ENCODE data around the gene RPL5. TPM values are rescaled to one million over a fixed set of nuclear protein-coding genes. Genes with fewer than 3 reads are reported as not detected.

RPL5 gene
- total RNA-seq, 4 donors from 2014 or later: 1,299 to 3,386 (median 2,410) TPM

DNA sequence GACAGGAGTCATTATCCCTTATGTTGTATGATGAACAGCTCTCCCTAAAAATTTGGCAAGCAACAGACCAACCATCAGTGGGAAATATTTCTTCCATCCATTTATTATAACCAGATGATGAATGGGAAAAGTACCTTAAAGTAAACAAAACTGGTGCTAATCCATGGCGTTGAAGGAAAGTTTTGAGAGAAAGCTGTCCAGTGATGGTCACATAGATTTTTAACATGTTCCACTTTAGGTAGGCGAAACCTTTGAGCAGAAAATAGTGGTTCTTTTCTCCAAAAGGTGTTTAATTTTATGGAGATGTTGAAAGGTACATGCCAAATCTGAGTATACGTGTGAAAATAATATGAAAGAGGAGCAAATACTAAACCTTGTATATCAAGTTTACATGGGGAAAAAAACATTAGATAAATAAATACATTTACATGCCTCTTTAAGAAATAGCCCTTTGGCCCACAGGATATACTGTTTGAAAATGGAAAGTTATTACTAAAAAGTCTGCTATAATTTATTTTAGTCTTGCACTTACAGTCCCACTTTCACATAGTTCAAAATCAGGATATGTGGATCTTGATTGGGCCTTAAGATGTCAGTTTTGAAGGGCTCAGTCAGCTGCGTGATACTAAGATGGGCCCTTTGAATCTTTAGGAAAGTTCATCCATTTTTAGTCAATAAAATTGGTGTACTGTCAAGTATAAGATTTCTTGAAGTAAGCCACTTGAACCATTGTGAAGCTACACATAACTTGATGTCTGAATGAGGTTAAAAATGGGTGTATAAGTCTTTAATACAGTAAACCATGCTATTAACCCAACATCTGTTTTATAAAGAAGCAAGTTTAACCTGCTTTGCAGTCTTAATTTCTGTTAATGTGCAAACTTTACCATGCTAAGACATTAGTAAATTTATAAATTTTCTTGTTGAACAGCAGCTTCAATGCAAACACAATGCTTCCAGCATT is 10.5 kb downstream of the RPL5 start:
- Histone ChIP-seq H3K9me3 (no peaks in the 10 kb centered on the region), H3K27ac (no peak overlapping the region), H3K27me3 (no peaks in the 10 kb centered on the region), H3K4me1 (peaks cover 7 to 12% of the 10 kb centered on the region in 2 donors), H3K36me3 (no peaks in the 10 kb centered on the region), H3K4me3 (no peak overlapping the region)
- no peak for DNase-seq
- intact Hi-C loops (cut with DNase I; ENCODE audit: low total_unique reads): no loop called here
- TF ChIP-seq, protein P1, sequence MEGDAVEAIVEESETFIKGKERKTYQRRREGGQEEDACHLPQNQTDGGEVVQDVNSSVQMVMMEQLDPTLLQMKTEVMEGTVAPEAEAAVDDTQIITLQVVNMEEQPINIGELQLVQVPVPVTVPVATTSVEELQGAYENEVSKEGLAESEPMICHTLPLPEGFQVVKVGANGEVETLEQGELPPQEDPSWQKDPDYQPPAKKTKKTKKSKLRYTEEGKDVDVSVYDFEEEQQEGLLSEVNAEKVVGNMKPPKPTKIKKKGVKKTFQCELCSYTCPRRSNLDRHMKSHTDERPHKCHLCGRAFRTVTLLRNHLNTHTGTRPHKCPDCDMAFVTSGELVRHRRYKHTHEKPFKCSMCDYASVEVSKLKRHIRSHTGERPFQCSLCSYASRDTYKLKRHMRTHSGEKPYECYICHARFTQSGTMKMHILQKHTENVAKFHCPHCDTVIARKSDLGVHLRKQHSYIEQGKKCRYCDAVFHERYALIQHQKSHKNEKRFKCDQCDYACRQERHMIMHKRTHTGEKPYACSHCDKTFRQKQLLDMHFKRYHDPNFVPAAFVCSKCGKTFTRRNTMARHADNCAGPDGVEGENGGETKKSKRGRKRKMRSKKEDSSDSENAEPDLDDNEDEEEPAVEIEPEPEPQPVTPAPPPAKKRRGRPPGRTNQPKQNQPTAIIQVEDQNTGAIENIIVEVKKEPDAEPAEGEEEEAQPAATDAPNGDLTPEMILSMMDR (IDR thresholded peaks at IDR 0.05): no peak
- TF ChIP-seq POLR2A (IDR thresholded peaks at IDR 0.05): no peak

DNA sequence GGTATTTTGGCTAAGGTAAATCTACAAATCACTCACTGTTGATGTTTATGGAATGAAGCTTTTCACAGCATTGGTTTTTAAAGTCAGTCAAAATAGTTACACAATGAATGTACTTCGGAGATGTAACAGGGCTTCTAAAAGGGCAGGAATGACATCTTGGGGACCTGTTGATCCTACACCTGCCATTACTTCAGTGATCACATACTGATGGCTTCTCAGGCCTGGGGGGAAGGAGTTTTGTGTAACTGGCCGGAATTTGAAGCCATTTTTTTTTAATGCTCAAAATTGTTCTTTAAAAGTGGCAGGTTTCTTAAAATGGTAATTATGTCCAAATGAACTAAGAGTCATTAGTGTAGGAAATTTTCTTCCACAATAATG is 11.2 kb downstream of the RPL5 start:
- no peak for DNase-seq
- Histone ChIP-seq H3K27ac (no peak overlapping the region), H3K27me3 (no peaks in the 10 kb centered on the region), H3K36me3 (no peaks in the 10 kb centered on the region), H3K4me1 (peaks cover 4 to 7% of the 10 kb centered on the region in 2 donors), H3K9me3 (no peaks in the 10 kb centered on the region), H3K4me3 (no peak overlapping the region)
- intact Hi-C loops (cut with DNase I; ENCODE audit: low total_unique reads): no loop called here
- no peak for TF ChIP-seq POLR2A (IDR thresholded peaks at IDR 0.05)
- TF ChIP-seq, protein P1 (IDR thresholded peaks at IDR 0.05): no peak

DNA sequence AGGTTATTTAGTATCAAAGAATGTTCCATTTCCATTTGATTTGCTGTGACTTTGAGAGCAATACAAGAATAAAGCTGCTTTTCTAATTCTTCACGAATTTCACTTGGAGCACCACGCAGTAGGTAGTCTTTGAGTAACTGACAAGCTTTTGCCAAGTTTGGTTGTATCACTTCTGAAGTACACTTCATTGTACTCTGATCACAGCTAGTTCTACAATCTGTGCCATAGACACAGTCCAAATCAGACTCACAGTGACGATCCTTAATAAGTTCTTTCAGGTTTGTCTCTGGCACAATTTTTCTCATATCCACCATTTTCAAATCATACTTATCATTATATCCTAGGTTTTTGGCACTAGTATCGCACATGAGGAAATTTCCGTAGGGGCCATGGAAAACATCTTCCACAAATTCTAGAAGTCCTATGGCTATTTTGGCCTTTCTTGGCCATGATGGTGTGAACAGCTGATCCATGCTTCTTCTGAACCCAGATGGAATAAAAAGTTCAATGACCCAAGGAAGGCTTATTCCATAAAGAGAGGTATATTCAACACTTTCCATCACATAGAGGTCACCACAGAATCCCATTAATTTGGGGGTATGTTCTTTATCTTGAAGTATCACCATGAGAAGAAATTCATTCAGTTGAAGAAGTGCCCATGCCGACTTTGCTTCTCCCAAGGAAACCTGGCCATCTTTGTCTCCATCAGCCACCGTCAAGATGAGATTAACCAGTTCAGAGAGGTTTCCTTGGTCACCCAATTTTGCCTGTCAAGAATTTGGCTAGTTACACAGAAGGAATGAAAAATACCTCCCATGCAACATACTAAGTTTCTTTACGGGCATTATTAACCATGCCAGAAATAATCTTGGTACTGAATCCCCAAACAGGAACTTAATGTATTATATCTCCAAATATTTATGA is 11.9 kb downstream of the RPL5 start:
- no peaks in the 10 kb centered on the region for H3K36me3 ChIP-seq
- H3K27ac ChIP-seq: no peak overlapping the region
- intact Hi-C loops (cut with DNase I; ENCODE audit: low total_unique reads): no loop called here

DNA sequence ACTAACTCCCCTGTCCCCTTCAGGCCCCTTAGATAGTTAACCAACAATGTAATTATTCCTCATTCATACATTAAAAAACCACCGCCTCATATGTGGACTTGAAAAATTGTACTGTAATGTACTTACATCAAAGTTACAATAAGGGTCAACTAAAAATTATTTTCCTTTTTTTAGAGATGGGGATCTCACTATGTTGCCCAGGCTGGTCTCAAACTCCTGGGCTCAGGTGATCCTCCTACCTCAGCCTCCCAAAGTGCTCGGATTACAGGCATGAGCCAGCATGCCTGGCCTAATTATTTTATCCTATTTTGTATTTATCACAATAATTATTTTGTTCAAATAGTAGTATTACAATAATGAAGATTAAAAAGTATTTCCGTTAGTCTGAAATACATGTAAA is 12.6 kb downstream of the RPL5 start:
- no peak for DNase-seq
- intact Hi-C loops (cut with DNase I; ENCODE audit: low total_unique reads): no loop called here
- no peaks in the 10 kb centered on the region for H3K4me1 ChIP-seq
- no peak overlapping the region for H3K4me3 ChIP-seq
- no peaks in the 10 kb centered on the region for H3K27me3 ChIP-seq
- H3K27ac ChIP-seq: no peak overlapping the region
- H3K9me3 ChIP-seq: no peaks in the 10 kb centered on the region
- no peaks in the 10 kb centered on the region for H3K36me3 ChIP-seq
- TF ChIP-seq POLR2A (IDR thresholded peaks at IDR 0.05): no peak
- TF ChIP-seq, protein P1 (IDR thresholded peaks at IDR 0.05): no peak

More for the DNA sequence above, 11.9 kb downstream of the RPL5 start:
- Histone ChIP-seq H3K4me3 (no peak overlapping the region), H3K4me1 (peaks cover 0 to under 1% of the 10 kb centered on the region in 2 donors), H3K9me3 (no peaks in the 10 kb centered on the region), H3K27me3 (no peaks in the 10 kb centered on the region)
- no peak for DNase-seq
- TF ChIP-seq, protein P1 (IDR thresholded peaks at IDR 0.05): no peak
- TF ChIP-seq POLR2A (IDR thresholded peaks at IDR 0.05): no peak
